CD4-positive, alpha-beta T cell treated with Interleukin-17A for 1 hour (primary cell): ENCODE results near the gene ADPRHL1.
"Not testable (repeated sequence)": the region's sequence is repeated elsewhere in the genome, so short reads cannot be mapped to it uniquely, and the experiment has no call there.

Source experiments
- DNase-seq: peaks from one replicate; pipeline ENCODE4 v3.0.0-alpha.2; 2020

Gene ADPRHL1

GRCh38 chr13:113454936-113455335, 1.6 kb upstream of the ADPRHL1 start:
- no peak for DNase-seq

- no peak for DNase-seq
Measured at GRCh38 chr13:113452466-113452865, 822 bp downstream of the ADPRHL1 start.

- DNase-seq: no peak
Measured at GRCh38 chr13:113451951-113452421, 1.3 kb downstream of the ADPRHL1 start.

- DNase-seq: not testable (repeated sequence)
Measured at GRCh38 chr13:113450861-113451620, 2.2 kb downstream of the ADPRHL1 start.

- not testable (repeated sequence) for DNase-seq
Measured at GRCh38 chr13:113450348-113450744, 2.9 kb downstream of the ADPRHL1 start.

- no peak for DNase-seq
Measured at GRCh38 chr13:113449693-113450347, 3.5 kb downstream of the ADPRHL1 start.

- DNase-seq: peak; percentile 68
Measured at GRCh38 chr13:113448885-113449692, 4.2 kb downstream of the ADPRHL1 start.

GRCh38 chr13:113448545-113448884, 4.8 kb downstream of the ADPRHL1 start:
- no peak for DNase-seq

GRCh38 chr13:113447596-113447995, 5.7 kb downstream of the ADPRHL1 start:
- DNase-seq: no peak

GRCh38 chr13:113446488-113446854, 6.8 kb downstream of the ADPRHL1 start:
- no peak for DNase-seq

- DNase-seq: no peak
Measured at GRCh38 chr13:113445791-113446487, 7.3 kb downstream of the ADPRHL1 start.

GRCh38 chr13:113443991-113444390, 9.3 kb downstream of the ADPRHL1 start:
- no peak for DNase-seq

GRCh38 chr13:113442985-113443362, 10.3 kb downstream of the ADPRHL1 start:
- DNase-seq: no peak

- no peak for DNase-seq
Measured at GRCh38 chr13:113442354-113442984, 10.8 kb downstream of the ADPRHL1 start.

- no peak for DNase-seq
Measured at GRCh38 chr13:113441661-113442060, 11.6 kb downstream of the ADPRHL1 start.

- no peak for DNase-seq
Measured at GRCh38 chr13:113437408-113438010, 15.8 kb downstream of the ADPRHL1 start.

GRCh38 chr13:113436866-113437265, 16.4 kb downstream of the ADPRHL1 start:
- DNase-seq: not testable (repeated sequence)

- DNase-seq: not testable (repeated sequence)
Measured at GRCh38 chr13:113435907-113436306, 17.4 kb downstream of the ADPRHL1 start.

- DNase-seq: no peak
Measured at GRCh38 chr13:113433391-113433916, 19.8 kb downstream of the ADPRHL1 start.

GRCh38 chr13:113432506-113433270, 20.6 kb downstream of the ADPRHL1 start:
- DNase-seq: no peak

GRCh38 chr13:113431171-113431570, 22.1 kb downstream of the ADPRHL1 start:
- no peak for DNase-seq
